NCI-H524 (cell line): ENCODE data around the gene AOPEP.

Experiments used
- DNase-seq, 2 experiments: peaks; one replicate each; lab custom pipeline; 2025; lab: John Stamatoyannopoulos, UW

The AOPEP gene

DNA sequence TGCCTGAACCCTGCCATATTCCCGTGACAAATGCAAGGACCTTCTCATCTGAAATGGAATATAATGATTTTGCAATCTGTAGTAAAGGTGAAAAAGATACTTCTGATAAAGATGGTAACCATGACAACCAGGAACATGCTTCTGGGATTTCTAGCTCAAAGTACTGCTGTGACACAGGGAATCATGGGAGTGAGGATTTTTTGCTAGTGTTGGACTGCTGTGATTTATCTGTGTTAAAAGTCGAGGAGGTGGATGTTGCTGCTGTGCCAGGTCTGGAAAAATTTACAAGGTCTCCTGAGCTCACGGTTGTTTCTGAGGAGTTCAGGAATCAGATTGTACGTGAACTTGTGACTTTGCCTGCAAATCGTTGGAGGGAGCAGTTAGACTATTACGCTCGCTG, 33.5 kb downstream of the AOPEP start:
- no peak for DNase-seq

DNA sequence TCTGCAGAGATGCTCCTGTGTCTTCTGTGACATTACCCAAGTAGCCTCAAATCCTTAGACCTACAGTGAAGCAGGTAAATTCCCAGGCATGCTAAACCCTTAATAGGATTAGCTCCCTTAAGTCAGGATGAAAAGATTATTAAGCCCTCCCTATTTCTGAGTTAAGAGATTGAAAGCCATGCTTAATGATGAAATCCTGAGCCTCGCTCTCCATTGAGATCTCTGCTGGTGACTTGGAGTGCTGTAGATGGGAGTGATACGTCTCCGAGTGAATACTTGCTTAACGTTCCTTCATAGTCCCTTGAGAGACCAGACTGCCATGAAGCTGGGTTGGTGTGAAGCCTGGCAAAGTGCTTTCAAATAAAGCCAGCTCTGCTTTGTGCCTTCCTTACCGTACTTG, 34.2 kb downstream of the AOPEP start:
- DNase-seq: peak; percentile 94 to 97

DNA sequence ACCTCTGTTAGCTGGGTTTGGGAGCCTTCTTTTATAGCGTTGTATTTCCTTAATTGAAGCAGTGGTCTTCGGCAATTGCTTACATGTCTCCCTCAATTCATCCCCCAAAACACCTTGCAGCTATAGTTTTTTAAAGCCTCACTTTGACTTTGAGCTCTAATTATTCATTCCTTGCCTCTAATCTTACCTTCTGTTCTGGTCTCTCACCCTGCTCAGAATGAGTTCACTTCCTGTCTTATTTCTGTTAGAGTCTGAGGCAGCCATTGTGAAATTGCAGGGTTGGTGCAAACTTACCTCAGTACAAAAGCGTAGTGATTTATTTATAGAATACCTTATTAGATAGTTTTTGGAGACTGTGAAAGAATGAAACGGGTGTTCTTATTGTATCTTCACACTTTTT, 35.0 kb downstream of the AOPEP start:
- DNase-seq: no peak

DNA sequence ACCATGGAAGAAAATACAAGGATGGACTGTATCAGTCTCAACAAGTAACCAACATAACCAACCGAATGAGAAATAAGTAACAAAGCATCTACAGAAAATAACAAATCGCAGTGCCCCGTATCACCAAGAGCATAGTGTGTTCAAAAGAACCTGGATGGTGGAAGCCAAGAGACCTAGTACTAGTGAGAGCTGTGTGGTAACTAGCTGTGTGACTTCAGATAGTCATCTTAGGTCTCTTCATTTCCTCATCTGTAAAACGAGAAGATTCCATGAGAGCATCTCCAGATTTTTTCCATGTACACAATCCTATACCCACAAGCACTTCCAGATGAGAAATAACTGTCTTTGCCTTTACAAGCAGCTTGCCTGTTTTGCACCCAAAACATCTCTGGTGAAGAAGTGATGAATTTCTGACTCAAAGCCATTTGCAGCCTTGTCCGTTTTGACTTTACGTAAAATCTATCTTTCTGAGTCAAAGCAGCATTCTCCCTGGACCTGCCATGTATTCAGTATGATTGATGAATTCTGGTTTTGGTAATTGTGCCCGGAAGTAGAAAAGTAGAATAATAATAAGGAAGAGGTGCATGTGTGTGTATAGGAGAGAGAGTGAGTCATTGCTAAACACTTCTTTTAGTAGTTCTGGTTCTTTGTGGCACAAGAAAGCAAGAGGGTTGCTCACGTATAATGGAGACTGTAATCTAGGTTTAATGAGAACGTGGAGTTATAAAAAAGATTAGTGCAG, 41.0 kb downstream of the AOPEP start:
- DNase-seq: no peak

DNA sequence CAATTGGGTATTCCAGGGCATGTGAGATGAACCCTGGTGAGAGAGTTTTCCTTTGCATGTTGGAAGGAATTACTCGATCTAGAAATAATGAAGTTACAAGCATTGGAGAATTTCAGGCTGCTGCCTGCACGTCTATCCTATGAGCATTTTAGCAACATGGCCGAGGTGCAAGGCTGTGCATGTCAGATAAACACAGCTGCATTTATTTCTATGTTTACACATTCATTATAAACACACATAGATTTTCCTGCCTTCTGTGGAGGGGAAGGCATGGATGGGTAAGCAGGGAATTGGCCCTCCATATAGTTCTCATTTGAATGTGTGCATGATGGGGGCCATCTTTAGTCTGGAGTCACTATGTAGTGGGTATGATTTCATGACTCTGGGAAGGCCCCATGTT, 42.3 kb downstream of the AOPEP start:
- no peak for DNase-seq

DNA sequence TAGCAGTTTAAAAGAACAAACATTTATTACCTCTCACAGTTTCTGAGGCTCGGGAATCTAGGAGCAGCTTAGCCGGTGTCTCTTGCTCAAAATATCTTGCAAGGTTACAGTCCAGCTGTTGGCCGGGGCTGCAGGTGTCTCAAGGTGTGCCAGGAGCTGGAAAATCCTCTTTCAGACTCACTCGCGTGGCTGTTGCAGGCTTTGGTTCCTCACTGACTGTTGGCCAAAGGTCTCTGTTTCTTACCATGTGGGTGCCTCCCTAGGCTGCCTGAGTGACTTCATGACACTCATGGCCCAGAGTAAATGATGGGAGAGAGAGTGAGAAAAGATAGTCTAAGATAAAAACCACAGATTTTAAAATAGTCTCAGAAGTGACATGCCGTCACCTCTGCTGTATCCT, 43.8 kb downstream of the AOPEP start:
- no peak for DNase-seq

DNA sequence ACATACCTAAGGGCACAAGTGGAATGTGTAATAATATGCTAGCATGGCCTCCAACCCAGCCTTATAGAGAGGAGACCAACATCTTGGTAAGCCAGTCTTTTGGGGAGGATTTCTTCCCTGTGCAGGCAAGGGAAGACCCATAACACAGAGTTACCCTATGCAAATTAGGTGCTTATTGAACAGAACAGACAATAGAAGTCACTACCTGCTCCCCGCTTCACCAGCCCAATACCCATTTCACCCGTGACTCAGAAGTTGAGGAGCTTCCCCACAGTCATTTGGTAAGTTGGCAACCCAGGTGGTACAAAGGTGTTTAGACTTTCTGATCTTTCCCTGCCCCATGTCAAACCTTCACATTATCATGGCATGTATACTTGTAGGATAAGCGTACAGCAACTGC, 44.6 kb downstream of the AOPEP start:
- DNase-seq: no peak

DNA sequence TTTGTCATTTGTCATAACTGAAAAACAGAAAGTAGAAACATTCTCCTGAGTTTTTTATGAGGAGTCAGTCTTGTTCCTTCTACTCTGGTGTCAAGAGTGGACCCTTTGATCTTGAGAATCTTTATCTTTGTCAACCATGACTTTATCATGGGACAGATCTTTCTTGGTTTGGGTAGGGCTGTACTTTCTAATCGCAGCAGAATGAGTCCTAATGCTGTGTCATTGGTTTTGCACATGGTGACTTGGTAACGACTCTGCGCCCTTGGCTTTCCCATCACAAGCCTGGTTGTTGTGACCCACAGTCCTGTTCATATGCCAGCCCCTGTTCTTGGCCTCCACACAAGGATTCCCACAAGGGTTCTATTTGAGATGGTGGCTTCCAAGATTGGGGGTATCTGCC, 45.6 kb downstream of the AOPEP start:
- DNase-seq: no peak

DNA sequence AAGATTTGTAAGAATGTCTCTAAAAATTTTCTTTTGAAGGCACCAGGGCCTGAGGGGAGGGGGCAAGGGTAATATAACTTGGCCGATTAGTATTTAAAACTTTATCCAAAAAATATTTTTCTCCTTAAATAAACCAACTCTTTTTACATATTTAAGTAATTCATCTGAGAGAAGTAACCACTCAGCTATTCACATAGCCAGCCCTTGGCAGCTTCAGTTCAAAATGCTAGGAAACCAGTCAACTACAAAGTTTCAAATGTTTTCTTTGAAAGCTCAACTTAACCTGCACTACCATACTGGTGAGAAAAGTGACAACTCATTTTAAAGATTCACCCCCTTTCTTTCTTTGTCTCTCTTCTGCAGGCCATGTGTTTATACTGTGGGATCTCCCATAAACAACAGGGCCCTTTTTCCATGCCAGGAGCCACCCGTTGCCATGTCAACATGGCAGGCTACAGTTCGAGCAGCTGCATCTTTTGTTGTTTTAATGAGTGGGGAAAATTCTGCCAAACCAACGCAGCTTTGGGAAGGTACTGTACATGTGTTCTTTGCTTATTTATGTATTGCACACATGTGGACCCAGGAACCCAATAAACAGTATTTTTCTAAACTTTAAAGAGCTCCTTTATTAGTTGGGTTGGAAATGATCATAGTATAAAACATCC, 46.3 kb downstream of the AOPEP start:
- no peak for DNase-seq

DNA sequence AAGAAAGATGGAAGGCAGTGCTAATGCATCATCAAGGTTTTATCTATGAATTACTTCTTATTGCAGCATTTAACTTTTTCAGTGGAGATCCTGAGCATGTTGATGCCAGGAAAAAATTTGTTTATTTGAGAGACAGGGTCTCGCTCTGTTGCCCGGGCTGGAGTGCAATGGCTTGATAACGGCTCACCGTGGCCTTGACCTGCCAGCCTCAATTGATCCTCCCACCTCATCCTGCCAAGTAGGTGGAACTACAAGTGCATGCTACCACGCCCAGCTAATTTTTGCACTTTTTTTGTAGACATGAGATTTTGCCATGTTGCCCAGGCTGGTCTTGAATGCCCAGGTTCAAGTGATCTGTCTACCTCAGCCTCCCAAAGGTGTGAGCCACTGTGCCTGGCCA, 47.2 kb downstream of the AOPEP start:
- DNase-seq: no peak

DNA sequence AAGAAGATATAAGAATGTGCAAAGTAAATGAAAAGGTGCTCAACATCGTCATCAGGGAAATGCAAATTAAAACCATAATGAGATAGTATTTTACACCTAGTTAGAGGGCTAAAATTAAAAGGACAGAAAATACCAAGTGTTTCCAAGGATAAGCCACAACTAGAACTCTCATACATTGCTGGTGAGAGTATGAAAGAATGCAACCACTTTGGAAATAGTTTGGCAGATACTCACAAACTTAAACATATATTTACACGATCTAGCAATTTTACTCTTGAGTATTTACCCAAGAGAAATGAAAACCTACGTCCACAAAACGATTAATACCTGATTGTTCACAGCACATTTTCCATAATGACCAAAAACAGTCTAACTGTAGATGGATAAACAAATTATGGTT, 51.5 kb downstream of the AOPEP start:
- DNase-seq: no peak

DNA sequence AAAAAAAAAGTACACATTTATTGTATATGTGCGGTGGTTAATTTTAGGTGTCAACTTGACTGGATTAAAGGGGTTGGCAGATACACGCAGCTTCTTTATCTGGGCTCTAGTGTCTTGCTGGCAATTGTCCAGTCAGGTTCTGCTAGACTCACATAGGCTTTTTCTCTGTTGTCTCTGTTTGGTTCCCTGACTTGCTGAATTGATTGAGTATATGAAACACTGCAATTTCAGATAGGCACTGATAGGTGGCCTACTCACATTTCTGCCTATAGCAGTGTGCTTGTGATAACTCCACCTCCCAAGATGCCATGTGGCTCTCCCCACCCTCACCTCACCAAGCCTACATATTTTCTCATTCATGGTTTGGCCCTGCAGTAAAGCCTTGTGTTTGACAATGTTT, 52.5 kb downstream of the AOPEP start:
- DNase-seq: peak in 1 of 2 experiments; percentile 27

DNA sequence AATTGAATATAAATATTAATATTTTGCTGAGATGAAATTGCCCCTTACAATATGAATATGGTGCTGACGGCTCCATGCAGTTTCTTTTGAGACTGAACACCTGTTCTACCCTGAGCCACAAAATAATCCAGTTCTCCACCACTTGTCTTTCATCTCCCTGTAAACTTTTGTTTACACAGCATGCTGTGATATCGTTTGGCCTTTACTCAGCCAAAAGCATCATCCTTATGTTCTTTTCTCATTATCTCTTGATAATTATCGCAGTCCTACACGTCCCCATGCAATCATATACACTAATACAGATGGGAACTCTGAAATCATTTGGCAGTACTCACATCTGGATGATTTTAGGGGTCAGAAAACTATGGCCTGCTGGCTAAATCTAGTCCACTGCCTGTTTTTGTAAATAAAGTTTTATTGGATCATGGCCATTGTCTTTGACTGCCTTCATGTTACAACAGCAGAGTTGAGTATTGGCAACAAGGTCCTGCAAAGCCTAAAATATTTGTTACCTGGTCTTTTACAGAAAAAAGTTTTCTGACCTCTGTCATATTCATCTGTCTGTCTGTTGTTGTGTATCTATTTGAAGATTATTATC, 53.3 kb downstream of the AOPEP start:
- peak in 1 of 2 experiments; percentile 9 for DNase-seq

DNA sequence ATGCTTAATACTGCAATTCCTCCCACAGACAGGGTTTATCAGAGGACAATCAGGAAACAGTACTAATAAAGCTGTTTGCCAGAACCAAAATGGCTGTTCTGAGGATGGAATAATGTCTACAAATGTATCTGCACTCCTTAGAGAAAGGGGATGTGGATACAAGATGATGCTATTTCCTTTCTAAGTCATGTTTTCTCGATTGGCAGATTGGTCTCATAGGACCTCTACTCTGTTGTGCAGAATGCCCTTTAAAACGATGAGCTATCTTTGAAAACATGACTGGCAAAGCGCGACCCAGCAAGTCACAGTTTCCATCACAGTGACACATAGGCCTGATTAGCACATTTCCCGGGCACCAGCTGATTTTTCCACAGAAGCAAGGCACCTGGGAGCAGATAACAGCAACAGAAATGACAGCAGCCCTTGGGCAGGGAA, 54.0 kb downstream of the AOPEP start:
- no peak for DNase-seq

DNA sequence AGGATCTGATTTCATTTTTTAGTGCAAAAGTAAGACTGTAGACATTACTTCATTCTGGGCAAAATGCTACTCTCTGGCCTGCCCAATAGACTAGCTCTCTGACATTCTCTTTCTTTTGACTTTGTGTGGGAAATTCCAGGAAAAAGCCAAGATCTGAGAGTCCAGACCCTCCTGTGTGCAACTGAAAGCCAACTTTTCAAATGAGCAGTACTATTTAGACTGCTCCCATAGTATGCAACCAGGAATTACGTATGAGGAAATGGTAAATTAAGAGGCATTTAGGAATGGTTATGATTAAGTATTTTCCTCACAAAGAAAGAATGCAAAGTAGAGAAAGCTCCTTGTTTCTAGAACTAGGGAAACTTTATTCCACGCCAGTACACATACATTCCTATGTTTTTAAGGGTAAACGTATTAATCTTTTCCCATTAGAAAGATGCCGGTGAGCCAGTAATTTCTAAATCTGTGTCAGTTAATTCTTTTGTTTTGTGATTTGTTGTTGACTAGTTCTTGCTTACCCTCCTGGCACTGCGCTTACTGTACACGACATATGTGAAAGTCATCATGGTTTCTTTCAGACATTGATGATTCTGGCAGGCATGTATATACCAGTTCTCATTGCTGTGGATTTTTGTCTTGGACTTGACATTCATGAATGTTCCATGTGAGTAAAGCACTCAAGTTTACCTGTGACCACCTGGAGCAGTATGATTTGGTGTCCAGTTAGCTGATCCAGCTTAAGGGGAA, 56.0 kb downstream of the AOPEP start:
- DNase-seq: no peak

DNA sequence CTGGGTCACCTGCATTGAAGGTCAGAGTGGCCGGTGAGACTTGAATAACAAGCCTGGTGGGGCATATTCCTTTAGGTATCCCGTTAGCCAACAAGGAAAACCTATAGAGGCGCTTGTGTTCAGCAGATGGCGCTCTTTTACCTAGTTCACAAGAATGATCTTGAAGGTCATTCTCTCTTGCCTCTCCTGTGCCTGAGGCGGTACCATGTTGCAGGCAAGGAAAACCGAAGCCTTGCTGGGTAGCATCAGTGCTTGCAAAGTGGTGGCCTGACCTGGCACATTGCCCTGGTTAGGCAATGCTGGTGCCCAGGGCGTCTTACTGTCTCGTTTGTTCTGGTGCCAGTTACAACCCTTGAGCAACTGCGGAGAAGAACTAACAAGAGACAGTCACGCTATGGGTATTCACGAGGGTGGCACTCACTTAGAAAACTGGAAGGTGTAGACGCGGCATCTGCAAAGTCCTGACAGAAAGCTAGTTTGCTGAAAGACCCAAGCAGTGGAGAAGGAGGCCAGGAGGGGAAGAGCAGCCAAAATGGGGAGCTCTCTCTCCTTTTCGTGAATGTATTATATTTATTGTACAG, 56.7 kb downstream of the AOPEP start:
- peak; percentile 61 to 88 for DNase-seq

DNA sequence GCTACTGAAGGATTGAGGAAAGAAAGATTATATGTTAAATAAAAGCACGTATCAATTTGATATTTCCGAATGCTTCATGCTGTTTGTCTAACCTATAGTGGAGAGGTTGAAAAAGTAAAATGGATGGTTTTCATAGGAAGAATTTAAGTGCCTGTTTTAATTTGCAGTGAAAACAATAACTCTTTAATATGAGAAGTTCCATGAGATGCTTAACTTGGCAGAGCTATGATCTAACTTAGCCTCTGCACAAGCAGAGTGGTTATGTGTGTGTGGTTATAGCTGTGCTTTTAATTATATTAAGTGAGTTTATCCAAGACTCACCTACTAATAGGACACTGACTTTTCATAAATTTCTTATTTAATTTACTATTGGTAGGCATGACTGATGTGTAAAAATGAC, 57.4 kb downstream of the AOPEP start:
- no peak for DNase-seq

DNA sequence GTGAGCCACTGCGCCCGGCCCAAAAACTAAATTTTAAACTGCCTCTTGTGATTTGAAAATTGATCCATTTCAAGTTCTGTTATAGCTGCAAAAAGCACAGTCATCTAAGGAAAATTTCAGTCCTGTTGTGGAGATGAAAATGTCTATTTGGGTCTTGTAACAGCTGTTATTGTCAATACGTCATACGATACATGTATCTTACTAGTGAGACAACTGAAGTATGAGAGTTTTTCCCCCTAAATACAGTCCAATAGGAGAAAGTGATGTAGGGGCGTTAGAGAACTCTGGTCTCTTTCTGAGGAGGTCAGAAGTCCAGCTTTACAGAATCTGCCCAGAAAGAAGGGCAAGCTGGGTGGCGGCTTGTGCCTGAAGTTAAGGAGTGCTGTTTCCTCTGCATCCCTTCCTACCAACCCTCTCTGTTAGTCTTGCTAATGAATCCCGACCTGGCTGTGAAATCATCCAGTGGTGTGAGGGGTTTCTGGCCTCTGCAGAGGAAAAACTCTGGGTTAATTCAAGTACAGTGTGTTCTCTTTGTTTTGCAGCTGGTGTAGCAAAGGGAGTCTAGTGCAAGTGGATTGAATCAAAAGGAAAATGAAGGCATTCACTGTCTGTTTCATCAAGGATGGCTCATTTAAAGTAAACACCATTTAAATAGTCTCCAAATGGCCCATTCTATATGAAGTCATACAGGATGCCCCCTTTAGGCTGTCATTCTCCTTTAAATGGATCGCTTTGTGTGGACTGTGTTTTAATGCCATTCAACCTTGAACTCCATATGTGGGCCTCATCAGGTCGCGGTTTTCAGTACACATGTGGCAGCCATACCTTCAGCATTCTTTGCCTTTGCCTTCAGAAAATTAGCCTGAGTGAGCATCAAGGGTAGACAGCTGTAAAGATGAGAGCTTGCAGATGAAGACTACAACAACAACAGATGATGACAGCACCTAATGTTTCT, 59.0 kb downstream of the AOPEP start:
- DNase-seq: no peak

DNA sequence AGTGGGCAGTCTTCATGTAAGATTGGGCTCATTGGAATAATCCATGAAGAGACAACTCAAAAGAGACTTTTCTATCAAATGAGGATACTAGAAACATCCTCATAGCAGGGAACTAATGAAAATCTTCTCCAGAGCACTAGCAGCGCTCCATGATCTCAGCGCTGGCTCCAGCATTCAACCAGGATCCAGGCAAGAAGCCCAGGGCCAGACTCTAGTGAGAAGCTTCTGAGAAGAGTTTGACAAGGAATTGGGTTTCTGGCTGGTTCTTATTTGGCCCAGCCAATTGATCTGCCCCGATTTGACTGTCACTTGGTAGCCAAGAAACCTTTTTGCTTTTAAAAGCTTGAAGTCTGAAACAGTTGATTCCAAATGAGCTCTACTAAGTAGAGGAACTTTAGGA, 60.1 kb downstream of the AOPEP start:
- no peak for DNase-seq

DNA sequence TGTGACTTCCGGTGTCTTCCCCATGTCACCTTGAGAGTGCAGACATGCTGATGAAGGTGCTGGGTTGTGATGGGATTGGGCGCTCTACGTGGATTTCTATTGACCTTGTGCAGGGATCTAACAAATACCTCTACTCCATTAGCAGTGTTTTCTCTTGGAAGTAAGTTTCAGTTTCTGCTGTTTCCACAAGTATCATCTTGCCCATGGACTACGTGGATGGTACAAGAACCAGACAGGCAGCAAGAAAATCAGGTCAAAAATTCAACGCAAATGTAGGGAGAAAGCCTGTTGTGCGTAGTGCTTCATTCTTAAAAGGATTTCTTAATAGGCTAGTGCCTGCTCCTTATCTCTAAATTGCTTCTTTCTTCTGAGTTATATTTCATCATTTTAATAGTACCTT, 60.8 kb downstream of the AOPEP start:
- no peak for DNase-seq

DNA sequence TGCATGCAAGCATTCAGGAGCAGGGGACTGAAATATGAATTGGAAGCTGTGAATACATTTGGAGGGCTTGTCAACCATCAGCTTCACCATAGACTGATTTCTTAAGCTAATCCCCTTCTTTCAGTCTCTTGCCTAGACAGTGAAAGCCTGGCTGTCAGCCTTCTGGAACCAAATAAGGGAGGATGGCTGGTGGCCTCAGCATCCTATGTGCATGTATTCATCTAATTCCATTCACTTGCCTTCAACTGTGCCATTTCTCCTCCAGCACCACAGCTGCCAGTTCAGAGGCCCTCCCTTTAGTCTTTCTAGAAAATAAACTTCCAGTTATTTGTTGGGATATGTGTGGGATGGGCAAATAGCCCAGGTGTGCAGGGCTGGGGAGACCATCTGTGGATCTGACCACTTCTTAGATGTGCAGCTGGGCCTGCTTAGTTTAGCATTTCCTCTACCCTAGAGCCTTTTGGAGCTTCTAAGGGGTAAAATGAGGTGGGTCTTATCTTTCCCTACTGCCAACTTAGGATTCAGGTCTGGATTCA, 62.1 kb downstream of the AOPEP start:
- peak in 1 of 2 experiments; percentile 35 for DNase-seq
